HG02943 (cell line): ENCODE results near the gene ASCC2.
"Not testable (repeated sequence)": the region's sequence is repeated elsewhere in the genome, so short reads cannot be mapped to it uniquely, and the experiment has no call there.

ENCODE experiments used
- ATAC-seq: cut with Tn5 transposase; IDR thresholded peaks from one replicate; pipeline ENCODE4 v1.9.1; 2021; ENCODE audit warnings: mild to moderate bottlenecking, low read depth, moderate library complexity; ENCODE audit not compliant: unreplicated experiment

ASCC2 gene

GRCh38 chr22:29837741-29838598, at the start of gene ASCC2:
Gene ASCC2 (minus strand): TSS chr22:29838274. CDS start chr22:29832325, 5,949 bp downstream.
- peak; percentile 86 for ATAC-seq

DNA sequence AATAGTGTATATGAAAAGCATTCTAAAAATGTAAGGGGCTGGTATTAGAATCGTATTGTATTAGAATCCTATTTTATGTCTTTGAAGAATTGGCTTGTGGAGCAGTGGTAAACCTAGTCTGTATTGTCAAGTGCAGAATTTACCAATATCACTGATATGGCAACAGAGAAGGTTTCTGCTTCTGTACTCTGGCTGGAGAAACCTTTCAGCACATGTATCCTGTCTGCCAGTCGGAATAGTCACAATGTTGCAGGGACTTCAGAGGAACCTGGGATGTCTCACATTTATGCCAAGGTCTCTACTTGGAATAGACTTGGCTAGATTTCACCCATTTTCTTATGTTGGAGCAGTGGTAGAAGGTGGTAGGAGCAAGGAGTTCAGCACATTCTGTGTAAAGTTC, 49.3 kb upstream of the ASCC2 start:
- ATAC-seq, result no peak

- ATAC-seq, result no peak
These were observed 48.5 kb upstream of the ASCC2 start for GRCh38 chr22:29886596-29886995.

GRCh38 chr22:29885610-29886009, 47.5 kb upstream of the ASCC2 start:
- no peak for ATAC-seq

- ATAC-seq, result peak; percentile 12
These were observed 45.7 kb upstream of the ASCC2 start for GRCh38 chr22:29883775-29884097.

- peak; percentile 60 for ATAC-seq
These were observed 45.1 kb upstream of the ASCC2 start, which contains the start of gene MTMR3 for GRCh38 chr22:29883045-29883774. Gene MTMR3 (plus strand): TSS chr22:29883174. CDS start chr22:29971060, 87,886 bp downstream.

DNA sequence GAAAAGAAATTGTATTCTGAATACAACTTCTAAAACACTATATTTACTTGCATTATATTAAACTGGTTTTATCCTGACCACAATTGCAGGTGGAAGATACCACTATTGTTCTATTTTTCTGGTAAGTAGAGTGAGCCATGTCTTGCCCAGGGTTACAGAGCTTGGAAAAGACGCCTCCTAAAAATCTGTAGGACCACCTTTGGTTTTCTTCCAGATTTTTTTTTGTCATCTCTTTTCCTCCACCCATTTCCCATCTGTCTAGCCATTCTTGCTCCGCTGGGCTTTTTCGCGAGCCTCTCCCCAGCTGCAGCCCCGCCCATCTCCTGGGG, 44.6 kb upstream of the ASCC2 start:
- no peak for ATAC-seq

DNA sequence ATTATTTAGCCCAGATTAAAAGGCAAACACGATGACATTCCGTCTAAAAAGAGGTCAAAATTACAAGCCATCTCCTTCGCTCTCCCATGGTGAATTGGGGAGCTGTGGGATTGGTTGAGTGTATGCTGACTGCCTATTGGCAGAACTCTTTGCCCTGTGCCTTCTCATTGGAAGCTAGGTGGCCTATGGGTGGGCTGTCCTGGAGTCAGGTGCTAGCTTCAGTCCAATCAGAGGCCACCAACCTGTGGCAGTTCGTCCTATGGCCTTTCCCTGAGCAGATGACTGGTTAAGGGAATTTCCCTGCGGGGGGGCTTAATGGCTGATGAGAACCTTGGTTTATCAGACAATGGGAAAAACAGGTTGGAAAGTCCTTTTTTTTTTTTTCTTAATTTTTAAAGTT, 41.7 kb upstream of the ASCC2 start:
- no peak for ATAC-seq

GRCh38 chr22:29877620-29878019, 39.5 kb upstream of the ASCC2 start:
- ATAC-seq, result no peak

DNA sequence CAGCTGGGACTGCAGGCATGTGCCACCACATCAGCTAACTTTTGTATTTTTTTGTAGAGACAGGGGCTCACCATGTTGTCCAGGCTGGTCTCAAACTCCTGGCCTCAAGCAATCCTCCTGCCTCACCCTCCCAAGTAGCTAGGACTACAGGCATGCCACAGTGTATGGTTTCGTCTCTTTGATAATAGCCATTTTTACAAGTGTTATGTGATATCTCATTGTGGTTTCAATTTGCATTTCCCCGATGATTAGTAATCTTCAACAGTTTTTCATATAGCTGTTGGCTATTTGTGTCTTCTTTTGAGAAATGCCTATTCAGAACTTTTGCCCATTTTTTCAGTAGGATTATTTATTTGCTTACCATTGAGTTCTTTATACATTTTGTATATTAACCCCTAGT, 35.9 kb upstream of the ASCC2 start:
- ATAC-seq, result no peak

DNA sequence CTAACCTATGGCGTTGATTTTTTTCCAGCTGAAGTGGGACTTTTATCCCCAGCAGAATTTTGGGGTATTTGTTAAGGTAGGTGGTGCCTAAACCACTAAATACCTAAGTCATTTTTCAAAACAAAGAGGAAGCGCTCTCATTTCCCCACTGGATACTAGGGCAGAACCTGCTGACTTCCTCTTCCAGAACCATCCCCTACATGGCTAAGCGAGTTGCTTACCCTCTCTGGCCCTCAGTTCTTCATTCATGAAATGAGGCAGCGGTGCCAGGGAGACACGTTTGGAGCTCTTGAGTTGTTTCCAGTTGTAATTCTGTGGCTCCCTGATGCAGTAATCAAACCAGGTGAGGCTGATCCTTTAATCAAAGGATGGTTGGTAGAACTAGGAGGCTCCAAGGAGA, 34.9 kb upstream of the ASCC2 start:
- ATAC-seq, result no peak

GRCh38 chr22:29872144-29872893, 34.2 kb upstream of the ASCC2 start:
- no peak for ATAC-seq

DNA sequence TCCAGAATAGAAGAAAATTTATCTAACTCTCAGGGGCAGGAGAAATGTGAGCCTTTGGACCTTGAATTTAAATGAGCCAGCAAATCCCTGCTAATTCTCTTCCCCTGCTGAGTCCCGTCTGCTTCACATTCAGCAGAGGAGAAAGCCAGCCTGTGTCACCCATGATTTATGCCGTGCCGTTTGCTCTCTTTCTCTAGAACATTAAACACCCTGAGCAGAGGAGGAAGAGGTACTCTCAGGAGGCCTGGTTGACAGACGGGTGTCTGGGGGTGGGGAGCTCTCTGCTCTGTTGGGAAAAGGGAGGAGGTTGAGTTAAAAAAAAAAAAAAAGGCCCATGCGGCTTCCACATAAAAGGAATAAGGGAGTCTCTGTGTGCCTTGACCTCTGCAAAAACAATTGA, 33.6 kb upstream of the ASCC2 start:
- ATAC-seq, result no peak

- ATAC-seq, result no peak
These were observed 32.5 kb upstream of the ASCC2 start for GRCh38 chr22:29870574-29870973.

GRCh38 chr22:29867851-29868250, 29.8 kb upstream of the ASCC2 start:
- ATAC-seq, result no peak

- ATAC-seq, result no peak
These were observed 29.2 kb upstream of the ASCC2 start for GRCh38 chr22:29867260-29867659.

GRCh38 chr22:29865572-29865971, 27.5 kb upstream of the ASCC2 start:
- not testable (repeated sequence) for ATAC-seq

- ATAC-seq, result no peak
These were observed 23.7 kb upstream of the ASCC2 start for GRCh38 chr22:29861672-29862297.

- no peak for ATAC-seq
These were observed 22.1 kb upstream of the ASCC2 start for GRCh38 chr22:29860006-29860766.

DNA sequence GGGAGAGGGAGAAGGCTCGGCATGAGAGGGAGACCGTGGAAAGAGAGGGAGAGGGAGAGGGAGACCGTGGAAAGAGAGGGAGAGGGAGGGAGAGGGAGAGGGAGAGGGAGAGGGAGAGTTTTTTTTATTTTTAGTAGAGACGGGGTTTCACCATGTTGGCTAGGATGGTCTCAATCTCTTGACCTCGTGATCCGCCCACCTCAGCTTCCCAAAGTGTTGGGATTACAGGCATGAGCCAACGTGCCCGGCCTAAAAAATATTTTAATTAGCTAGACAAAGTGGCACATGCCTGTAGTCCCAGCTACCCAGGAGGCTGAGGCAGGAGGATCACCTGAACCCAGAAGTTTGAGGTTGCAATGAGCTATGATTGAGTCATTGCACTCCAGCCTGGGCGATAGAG, 21.0 kb upstream of the ASCC2 start:
- not testable (repeated sequence) for ATAC-seq
